ENCODE results near the gene SEC11C. TPM values are rescaled to one million over a fixed set of nuclear protein-coding genes. Genes with fewer than 3 reads are reported as not detected.

SEC11C gene
- total and polyA plus RNA-seq, 12 donors, result 13.1 to 63.0 (median 21.0) TPM

- no peak for DNase-seq
- no peaks in the 10 kb centered on the region for H3K27me3 ChIP-seq
- H3K36me3 ChIP-seq, result peaks cover 0 to 88% (median 16%) of the 10 kb centered on the region in 9 donors
- TF ChIP-seq CTCF (IDR thresholded peaks at IDR 0.05), result no peak
- WGBS, 2 donors, result 86 to 93% methylated on average over 2 of the region's 2 CpGs
- intact Hi-C loops (cut with DNase I), result no loop called here
- no peak overlapping the region for H3K4me3 ChIP-seq
- no peak for ATAC-seq
- H3K4me1 ChIP-seq, result no peaks in the 10 kb centered on the region
- no peaks in the 10 kb centered on the region for H3K9me3 ChIP-seq
- H3K27ac ChIP-seq, result no peak overlapping the region
Measured at GRCh38 chr18:59155153-59155552, 15.5 kb downstream of the SEC11C start.

- ATAC-seq (no peak), DNase-seq (no peak)
- TF ChIP-seq CTCF (IDR thresholded peaks at IDR 0.05), result no peak
- Histone ChIP-seq H3K27ac (no peak overlapping the region), H3K27me3 (no peaks in the 10 kb centered on the region), H3K36me3 (peaks cover 0 to 78% (median 7%) of the 10 kb centered on the region in 9 donors), H3K9me3 (no peaks in the 10 kb centered on the region), H3K4me1 (no peaks in the 10 kb centered on the region), H3K4me3 (no peak overlapping the region)
- WGBS, 2 donors, result 92 to 95% methylated on average over 3 of the region's 3 CpGs
- intact Hi-C loops (cut with DNase I), result no loop called here
Measured at GRCh38 chr18:59156316-59156715, 16.6 kb downstream of the SEC11C start.

- no peak for TF ChIP-seq CTCF (IDR thresholded peaks at IDR 0.05)
- H3K4me3 ChIP-seq, result no peak overlapping the region
- DNase-seq (no peak), ATAC-seq (no peak)
- H3K9me3 ChIP-seq, result no peaks in the 10 kb centered on the region
- 62 to 80% methylated on average over 3 of the region's 3 CpGs for WGBS, 2 donors
- peaks cover 0 to 48% (median 7%) of the 10 kb centered on the region in 9 donors for H3K36me3 ChIP-seq
- H3K4me1 ChIP-seq, result no peaks in the 10 kb centered on the region
- no peaks in the 10 kb centered on the region for H3K27me3 ChIP-seq
- intact Hi-C loops (cut with DNase I), result no loop called here
- H3K27ac ChIP-seq, result no peak overlapping the region
Measured at GRCh38 chr18:59159265-59159664, 19.6 kb downstream of the SEC11C start.

- WGBS, 2 donors, result 83 to 87% methylated on average over 10 of the region's 10 CpGs
- H3K27me3 ChIP-seq, result no peaks in the 10 kb centered on the region
- ATAC-seq, result no peak
Measured at GRCh38 chr18:59159986-59160385, 20.3 kb downstream of the SEC11C start.

More at GRCh38 chr18:59159986-59160385, 20.3 kb downstream of the SEC11C start:
- Histone ChIP-seq H3K27ac (no peak overlapping the region), H3K4me1 (no peaks in the 10 kb centered on the region), H3K36me3 (peaks cover 0 to 41% (median 7%) of the 10 kb centered on the region in 9 donors), H3K9me3 (no peaks in the 10 kb centered on the region), H3K4me3 (no peak overlapping the region)
- DNase-seq, result no peak
- no peak for TF ChIP-seq CTCF (IDR thresholded peaks at IDR 0.05)
- intact Hi-C loops (cut with DNase I), result no loop called here
